HG03469 (cell line): Measurements from ENCODE around the gene FZD2.
"Not testable (repeated sequence)": the region's sequence is repeated elsewhere in the genome, so short reads cannot be mapped to it uniquely, and the experiment has no call there.

ENCODE experiments used
- ATAC-seq: cut with Tn5 transposase; IDR thresholded peaks from one replicate; pipeline ENCODE4 v1.9.1; 2021; ENCODE audit warnings: mild to moderate bottlenecking, moderate library complexity, moderate number of reproducible peaks; ENCODE audit not compliant: unreplicated experiment

Gene FZD2

DNA sequence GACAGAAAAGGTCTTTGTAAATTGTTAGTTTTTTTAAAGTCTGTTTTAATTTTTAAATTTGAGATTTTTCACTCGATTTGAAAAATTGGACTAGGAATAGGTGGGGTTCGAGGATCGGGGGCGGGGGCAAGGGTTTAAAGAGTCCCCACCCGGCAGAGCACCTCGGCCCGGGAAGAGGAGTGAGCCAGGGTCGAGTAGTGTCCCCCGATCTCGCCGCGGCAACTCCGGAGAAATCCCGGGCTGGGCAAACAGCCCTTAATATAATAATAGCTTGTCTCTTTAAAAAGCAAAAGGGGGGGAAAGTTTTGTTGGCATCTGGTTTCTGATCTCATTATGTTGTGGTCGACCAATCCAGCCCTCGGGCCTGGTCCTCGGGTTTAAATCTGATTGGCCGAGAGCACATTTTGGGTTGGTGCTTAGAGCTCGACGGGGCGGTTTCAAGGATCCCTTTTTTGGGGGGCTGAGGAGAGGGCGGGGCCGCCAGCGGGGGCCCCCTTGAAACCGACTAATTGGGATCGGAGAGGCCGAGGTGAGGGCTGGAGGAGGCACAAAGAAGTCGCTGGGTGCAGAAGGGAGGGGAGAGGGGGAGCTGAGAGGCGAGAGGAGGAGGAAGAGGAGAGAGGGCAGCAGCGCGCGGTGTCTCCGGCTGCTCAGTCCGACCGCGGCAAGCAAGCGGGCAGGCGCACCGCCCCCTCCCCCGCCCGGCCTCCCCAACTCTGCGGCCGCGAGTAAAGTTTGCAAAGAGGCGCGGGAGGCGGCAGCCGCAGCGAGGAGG lies at the start of gene FZD2:
TSS of gene FZD2 (plus strand) at position 653 of the 775 bp plus-strand sequence. CDS start 205 bp downstream, outside the sequence.
- ATAC-seq, result no peak

DNA sequence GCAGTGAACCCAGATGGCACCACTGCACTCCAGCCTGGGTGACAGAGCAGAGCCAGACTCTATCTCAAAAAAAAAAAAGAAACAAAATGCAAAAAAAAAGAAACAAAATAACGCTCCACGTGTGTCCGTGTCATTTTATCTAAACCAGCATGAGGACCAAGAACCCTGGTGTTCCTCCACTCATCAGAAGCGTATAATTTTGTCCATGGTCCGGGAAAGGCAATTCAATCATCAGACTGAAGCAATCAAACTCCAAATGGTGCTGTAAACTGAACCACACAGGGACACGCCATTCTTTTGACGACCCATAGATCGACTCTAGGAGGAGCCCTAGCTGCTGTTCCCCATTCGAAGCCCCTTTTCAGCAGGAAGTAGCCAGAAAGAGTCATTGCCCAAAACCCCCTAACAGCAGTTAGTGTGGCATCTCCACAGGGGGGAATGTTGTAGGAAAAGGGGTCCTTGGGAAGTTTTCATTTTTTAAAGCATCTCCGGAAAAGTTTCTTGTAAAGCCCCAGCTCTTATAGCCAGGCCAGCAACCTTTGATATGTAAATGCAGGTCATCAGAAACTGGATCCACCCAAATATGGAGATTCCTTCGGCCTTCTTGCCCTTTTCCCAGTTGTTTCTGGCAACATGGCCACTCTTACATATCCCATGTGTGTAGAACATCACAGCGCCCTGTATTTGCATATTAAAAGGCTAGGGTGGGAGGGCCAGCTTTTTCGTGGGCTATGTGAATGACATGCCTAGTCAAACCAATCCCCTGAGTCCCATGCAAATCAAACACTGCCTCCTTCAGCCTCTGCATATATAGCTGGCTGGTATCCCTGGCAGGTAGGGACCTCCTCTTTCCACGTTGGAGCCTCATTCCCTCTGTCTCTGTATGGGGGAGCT lies 45.8 kb upstream of the FZD2 start:
- ATAC-seq, result not testable (repeated sequence)

DNA sequence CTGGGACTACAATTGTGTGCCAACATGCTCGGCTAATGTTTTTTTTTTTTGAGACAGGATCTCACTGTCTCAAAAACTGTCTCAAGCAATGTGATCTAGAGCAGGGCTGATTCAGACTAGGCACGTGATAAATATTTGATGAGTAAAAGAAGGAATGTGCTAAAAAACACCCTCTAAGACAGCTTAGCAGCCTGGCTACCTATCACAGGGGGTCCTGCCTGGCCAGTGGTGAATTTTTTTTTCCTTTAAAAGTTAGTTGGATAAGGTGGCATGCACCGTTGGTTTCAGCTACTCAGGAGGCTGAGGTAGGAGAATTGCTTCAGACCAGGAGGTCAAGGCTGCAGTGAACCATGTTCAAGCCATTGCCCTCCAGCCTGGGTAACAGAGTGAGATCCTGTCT lies 39.3 kb upstream of the FZD2 start:
- no peak for ATAC-seq

DNA sequence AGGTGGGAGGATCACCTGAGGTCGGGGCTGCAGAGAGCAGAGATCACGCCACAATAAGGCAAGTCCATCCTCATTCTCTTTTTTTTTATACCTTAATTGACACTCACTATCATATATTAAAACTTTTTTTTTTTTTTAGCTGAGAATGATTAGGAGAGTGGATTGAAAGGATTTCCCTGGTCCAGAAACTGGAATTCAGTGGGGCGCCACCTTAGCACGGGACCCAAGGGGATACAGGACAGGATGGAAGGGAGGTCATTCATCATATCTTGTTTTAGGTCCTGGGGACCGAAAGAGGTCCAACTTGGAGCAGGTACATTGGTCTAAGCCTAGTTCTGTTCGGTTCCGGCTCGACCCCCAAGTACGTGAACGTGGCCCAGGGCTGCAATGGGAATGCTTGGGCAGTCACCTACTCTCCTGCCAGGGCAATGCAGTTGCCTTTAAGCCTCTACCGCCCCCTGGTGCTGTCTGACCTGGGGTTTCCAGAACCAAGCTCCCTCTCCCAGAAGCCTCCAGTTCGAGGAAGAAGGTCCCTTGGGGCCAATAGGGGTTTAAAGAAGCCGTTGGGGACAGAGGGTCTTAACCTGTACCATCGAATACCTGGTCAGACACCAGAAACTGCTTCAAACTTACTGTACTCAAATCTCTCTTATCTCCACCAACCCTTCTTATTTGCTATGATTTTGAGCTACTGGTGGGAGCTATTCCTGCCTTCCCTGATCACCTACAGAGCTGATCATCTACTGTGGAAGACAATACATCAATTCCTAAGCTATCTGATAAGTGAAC lies 34.2 kb upstream of the FZD2 start:
- no peak for ATAC-seq

DNA sequence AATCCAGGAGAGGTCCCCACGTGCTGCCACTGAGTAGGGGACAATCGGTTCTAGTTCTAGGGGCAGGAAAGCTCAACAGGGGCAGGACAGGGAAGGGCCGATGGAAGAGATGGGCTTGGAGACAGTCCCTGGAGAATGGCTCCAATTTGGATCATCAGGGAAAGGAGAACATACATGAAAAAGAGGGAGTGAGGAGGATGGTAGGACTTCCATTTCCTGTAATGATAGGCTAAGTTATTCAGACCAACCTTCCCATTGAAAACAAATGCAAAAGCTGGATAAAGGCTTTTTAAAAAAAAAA lies 33.7 kb upstream of the FZD2 start:
- ATAC-seq, result no peak

DNA sequence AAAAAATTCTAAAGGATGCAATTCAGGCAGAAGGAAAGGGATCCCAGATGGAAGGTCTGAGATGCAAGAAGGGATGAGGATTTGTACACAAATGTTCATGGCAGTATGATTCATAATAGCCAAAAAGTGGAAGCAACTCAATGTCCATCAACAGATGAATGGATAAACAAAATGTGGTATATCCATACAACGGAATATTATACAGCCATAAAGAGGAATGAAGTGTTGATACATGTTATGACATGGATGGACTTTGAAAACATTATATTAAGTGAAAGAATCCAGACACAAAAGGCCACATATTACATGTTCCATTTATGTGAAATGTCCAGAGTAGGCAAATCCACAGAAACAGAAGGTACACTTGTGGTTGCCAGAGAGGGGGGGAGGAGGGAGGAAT lies 30.2 kb upstream of the FZD2 start:
- ATAC-seq, result no peak

DNA sequence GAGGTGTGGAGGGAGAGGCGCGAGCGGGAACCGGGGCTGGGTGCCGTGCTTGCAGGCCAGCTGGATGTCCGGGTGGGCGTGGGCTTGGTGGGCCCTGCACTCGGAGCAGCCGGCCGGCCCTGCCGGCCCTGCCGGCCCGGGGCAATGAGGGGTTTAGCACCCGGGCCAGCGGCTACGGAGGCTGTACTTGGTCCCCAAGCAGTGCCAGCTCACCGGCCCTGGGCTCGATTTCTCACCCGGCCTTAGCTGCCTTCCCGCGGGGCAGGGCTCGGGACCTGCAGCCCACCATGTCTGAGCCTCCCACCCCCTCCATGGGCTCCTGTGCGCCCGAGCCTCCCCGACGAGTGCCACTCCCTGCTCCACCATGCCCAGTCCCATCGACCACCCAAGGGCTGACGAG lies 29.3 kb upstream of the FZD2 start:
- ATAC-seq, result no peak

DNA sequence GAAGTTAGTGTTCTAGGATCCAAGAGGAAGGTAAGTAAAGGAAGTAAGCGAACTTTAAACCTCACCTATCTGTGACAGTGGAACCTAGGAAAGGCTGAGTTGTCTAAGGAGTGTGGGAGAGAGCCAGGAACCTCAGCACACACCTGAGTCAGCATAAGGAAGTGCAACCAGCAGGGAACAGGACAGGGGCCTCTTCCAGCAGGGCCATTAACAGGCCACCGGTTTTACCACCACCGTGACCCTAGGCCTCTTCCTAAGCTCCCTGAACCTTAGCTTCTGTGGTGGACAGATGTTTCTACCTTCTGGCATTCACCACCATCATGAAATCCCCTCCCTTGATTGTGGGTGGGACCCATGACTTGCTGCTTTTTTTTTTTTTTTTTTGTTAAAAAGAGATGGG lies 27.4 kb upstream of the FZD2 start:
- ATAC-seq, result no peak

DNA sequence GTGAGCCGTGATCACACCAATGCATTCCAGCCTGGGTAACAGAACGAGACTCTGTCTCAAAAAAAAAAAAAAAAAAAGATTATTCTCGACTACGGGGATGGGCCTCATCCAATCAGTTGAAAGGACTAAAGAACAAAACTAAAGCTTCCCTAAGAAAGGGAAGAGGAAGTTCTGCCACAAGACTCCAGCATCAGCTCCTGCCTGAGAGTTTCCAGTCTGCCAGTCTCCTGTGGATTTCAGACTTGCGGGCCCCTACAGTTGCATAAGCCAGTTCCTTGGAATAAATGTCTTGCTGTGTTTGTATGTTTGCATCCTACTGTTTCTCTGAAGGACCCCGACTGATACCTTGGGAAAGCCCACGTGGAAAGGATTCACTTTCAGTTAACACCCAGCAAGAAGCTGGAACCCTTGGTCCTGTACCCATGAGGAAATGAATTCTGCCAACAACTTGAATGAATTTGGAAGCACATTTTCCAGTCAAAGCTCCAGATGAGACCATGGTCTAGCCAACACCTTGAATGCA lies 26.3 kb upstream of the FZD2 start:
- no peak for ATAC-seq

DNA sequence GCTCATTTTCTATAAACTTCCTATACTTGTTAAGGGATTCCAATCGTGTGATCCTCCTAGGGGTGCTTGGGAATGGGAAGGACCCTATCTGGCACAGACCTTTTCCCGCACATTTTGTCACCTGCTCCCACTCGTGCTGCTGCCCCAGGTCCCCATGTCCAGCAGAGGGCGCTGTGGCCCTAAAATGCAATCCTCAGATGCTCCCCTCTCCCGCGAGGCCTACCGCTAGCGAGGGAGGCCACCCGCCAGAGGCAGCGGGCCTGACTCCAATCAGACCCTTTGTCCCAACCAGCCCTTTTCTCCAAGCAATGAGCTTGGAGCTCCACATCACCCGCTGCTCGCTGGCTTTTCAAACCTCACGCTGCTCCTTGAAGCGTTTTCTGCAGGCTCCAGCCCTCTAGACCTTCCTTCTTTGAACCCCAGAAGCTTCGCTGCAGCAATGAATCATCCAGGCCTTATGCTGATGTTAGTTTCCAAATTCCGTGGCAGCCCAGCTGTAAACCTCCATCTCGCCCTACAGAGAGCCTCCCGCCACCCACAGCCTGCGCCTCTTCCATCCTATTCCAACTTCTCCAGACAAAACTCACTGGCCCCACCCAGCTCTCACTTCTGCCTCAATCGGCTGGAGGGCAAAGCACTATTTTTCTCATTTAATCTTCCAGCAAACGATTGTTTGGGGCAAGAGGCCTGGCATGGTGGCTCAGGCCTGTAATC lies 23.6 kb upstream of the FZD2 start:
- ATAC-seq, result no peak

DNA sequence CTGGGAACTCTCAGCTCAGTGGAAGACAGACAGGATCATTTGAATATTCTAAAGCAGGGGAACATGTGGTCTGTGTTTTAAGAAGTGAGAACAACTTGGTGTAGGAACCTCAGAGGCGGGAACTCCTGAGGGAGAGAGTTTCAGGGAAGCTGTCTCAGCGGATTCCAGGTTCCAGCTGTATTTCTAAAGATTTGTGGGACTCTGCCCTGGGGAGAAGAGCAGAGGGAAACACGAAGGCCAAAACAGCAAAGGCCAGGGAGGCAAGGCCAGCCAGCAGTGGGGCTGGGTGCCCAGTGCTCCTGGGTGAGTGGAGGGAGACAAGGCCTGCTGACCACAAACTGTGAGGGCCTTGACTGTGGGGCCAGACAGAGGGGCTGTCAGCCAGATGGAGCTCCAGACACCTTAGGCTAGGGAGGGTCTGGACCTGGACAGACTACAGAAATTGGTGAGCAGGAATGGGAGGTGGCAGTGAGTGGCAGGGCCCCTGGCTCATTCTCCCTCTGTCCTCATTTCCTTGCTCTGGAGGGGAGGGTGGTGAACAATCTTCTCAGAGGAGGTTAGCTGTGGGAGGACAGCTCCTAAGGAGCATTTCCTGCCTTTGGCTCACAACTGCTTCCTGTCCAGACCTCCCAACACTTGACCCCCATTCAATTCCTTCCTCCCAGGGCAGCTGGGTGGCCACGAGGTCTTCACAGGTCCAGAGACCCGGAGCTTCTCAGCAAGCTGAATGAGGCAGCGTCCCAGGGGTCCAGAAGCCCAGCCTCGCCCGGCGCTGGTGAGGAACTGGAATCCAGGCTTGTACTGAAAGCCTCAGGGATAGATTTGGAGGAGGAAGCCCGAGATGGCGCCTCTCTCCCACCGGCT lies 21.0 kb upstream of the FZD2 start:
- ATAC-seq, result no peak

DNA sequence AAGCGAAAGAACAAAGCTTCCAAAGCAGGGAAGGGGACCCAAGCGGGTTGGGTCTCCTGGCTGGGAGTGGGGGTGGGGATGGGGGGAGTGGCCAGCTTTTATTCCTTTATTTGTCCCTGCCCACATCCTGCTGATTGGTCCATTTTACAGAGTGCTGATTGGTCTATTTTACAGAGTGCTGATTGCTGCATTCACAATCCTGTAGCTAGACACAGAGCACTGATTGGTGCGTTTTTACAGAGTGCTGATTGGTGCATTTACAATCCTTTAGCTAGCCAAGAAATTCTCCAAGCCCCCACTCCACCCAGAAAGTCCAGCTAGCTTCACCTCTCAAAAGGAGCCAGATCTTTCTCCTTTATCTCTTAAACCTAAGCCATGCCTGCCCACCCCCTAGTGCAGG lies 19.4 kb upstream of the FZD2 start:
- ATAC-seq, result not testable (repeated sequence)

DNA sequence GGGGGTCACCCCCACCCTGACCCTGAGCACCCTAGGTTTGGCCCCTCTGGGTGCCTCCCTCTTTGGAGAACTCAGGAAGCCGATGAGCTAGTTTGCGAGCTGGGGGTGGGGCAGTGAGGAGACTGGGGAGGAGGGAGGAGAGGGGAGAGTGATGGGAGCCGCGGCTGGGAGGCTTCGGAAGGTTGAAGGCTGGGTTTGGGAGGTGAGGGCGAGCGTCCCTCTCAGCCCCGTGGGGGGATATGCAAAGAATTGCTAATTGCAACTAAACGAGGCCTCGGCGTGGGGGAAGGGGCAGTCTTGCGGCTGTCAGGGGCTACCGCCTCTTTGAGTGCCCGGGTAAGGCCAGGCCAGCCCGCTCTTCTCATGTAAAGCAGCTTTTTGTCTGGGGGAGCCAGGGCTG lies 17.6 kb upstream of the FZD2 start:
- no peak for ATAC-seq

DNA sequence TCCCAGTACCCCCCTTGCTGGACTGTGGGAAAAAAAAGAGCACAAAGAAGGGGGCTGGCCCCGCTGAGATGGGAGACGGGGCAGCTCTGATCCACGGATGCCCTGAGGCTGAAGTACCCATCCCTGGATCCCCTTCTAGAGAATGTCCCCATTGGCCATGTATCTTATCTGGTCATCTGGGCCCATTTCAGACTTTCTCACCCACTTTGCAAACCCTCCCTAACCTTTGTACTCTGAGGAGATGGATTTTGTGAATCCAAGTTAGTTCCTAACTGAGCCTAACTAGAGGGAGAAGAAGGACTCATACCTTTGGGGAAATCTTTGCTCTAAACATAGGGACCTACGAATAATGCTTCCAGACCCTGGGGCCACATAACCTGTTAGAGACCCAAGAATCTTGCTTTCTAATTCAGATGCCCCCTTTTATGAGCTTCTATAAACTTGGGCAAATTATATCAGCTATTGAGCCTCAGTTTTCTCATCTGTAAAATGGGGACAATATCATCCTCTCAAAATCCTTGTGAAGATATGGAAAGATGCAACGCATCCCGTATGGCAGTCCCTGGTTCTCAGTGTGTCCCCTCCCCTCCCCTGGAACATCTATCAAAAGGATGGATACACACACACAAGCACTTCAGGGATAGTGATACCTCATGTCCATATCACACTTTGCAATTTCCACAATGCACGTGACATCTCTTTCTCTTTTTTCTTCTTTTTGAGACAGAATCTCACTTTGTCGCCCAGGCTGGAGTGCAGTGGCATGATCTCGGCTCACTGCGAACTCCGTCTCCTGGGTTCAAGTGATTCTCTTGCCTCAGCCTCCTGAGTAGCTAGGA lies 16.8 kb upstream of the FZD2 start:
- ATAC-seq, result no peak

DNA sequence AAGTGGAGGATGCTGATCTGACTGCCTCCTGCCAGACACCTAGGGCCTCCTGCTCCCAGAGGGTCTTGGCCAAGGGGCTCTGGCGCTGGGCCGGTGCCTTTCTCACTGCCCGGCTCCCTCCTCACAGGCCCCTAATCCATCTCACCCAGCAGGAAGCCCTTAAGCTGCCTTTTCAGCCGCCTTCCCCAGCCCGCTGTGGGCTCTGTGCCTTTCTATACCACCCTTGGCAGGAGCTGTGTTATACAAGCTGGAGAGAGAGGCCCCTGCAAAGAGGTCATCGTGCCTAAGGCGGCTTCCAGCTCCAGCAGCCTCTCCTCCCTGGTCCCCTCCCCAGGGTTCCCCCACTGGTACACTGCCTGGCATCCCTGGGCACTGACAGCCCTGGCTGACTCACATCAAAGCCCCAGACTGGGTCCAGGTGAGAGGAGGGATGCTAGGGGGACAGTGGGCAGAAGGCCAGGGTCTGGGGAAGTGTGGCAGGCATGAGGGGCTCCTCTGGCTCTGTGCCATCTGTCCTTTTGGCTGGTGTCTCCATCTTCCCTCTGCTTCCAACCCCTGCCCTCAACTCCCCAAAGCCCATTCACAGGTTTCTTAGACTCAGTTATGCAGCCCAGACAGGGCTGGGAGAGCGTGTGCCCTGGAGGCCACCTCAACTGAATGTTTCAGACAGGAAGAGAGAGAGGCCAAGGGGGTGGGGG lies 15.3 kb upstream of the FZD2 start:
- no peak for ATAC-seq

DNA sequence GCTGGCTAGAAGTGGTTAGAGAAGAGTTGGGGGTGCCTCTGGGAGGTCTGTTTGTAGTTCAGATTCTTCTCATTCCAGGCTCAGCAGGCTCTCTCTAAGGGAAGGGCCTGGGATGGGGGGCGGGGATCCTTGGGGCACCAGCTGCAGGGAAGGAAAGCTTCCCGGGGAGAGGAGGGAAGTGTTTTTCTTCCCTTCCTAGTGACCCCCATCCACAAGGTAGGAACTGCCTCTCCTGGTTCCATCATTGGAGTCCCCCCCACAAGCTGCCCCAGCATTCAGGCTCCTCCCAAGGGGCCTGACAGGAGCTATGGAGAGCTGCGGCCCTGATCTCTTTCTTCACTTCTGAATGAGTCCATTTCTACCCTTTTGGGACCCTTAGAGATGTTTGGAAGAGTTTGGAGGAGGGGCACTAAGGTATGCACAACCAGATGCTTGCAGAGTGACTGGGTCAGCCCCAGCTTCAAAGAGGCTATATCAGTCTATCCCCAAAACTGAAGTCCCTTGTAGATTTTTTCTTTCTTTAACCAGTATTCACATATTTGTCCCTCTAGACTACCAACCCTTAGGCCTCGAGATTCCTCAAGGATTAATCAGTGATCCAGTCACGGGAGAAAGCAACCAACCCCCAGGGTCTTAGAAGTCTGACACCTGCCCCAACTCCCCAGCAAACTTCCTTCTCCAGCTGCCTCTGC lies 13.9 kb upstream of the FZD2 start:
- ATAC-seq, result no peak

DNA sequence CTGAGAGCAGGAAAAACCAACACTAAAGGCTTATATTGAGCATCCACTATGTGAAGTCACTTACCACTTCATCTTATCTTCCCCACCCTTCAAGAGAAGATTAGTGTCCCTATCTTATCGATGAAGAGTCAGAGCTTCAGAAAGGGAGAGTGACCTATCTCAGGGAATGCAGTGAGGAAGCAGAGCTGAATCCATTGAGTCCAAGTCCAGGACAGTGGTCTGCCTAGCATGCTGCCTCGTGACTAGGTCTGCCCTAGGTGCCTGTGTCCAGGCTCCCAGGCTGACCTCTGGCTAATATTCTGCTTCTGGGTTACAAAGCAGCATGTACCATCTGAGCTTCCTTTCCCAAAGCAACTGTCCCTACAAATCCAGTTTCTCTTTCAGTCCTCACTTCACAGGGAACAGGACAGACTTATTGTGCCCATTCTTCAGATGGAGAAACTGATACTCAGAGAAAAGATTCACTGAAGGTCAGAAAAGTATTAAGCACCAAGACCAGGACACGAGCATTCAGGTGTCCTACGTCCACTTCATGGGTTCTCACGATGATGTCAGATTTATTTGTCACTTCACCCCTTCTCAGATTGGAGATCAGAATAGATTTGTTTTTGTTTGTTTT lies 13.3 kb upstream of the FZD2 start:
- ATAC-seq, result no peak
